Measurements from ENCODE around the gene PTPRG.

DNA sequence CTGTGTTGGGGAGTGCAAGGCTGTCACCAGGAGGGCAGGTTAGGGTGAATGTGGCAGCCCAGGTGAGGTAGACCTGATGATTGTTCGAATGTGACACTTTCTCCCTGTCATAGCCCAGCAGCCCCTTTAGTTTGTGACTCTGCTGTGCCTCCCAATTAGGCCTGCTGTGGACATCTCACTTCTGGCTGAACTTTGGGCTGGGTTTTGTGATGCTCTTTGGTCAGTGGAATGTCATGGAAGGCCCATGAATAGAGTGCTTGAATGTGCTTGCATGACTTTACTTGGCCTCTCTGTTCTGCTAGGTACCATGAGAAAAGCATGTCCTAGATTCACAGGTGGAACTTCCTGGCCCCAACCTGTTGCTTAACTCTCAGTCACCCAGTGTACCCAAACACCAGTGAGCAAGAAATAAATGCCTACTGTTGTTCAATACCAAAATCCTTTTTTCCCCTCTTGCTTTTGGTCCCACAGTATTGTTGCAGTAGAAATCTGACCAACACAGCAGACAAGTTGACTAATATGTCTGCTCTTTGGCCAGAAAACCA is 249.7 kb downstream of the PTPRG start:
- TF ChIP-seq, protein P1, sequence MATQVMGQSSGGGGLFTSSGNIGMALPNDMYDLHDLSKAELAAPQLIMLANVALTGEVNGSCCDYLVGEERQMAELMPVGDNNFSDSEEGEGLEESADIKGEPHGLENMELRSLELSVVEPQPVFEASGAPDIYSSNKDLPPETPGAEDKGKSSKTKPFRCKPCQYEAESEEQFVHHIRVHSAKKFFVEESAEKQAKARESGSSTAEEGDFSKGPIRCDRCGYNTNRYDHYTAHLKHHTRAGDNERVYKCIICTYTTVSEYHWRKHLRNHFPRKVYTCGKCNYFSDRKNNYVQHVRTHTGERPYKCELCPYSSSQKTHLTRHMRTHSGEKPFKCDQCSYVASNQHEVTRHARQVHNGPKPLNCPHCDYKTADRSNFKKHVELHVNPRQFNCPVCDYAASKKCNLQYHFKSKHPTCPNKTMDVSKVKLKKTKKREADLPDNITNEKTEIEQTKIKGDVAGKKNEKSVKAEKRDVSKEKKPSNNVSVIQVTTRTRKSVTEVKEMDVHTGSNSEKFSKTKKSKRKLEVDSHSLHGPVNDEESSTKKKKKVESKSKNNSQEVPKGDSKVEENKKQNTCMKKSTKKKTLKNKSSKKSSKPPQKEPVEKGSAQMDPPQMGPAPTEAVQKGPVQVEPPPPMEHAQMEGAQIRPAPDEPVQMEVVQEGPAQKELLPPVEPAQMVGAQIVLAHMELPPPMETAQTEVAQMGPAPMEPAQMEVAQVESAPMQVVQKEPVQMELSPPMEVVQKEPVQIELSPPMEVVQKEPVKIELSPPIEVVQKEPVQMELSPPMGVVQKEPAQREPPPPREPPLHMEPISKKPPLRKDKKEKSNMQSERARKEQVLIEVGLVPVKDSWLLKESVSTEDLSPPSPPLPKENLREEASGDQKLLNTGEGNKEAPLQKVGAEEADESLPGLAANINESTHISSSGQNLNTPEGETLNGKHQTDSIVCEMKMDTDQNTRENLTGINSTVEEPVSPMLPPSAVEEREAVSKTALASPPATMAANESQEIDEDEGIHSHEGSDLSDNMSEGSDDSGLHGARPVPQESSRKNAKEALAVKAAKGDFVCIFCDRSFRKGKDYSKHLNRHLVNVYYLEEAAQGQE (IDR thresholded peaks at IDR 0.05; ENCODE audit: insufficient read depth in 1 of 2, low read depth in 2 of 2, low read length in 2 of 2), result no peak
- no peak for TF ChIP-seq POLR2AphosphoS5 (IDR thresholded peaks at IDR 0.05; ENCODE audit: low read depth, low read length)
- TF ChIP-seq SIN3A (IDR thresholded peaks at IDR 0.05; ENCODE audit: borderline replicate concordance, insufficient read depth, low read length), result no peak
- no peak for TF ChIP-seq TAF1 (IDR thresholded peaks at IDR 0.05; ENCODE audit: borderline replicate concordance, insufficient read depth, low read length)

All from PFSK-1 (cell line).